Activated CD8-positive, alpha-beta T cell treated with anti-CD3 and anti-CD28 coated beads for 36 hours (primary cell): ENCODE results near the gene EML1. TPM values are rescaled to one million over a fixed set of nuclear protein-coding genes. Genes with fewer than 3 reads are reported as not detected.
"Not testable (repeated sequence)": the region's sequence is repeated elsewhere in the genome, so short reads cannot be mapped to it uniquely, and the experiment has no call there.

Source experiments
- ATAC-seq: fragments of 200-7000 bp; cut with Tn5 transposase; one replicate; pipeline ENCODE4 v1.10.0; 2021; ENCODE audit warnings: mild to moderate bottlenecking, moderate library complexity
- CTCF ChIA-PET: fragments of 350-600 bp; sonication (Branson Sonifier 250); formaldehyde crosslinking; loops from one replicate; lab custom pipeline; 2021; ENCODE audit warnings: antibody characterized with exemption; lab: Charles Lee
- POLR2A ChIA-PET: fragments of 350-600 bp; sonication (Branson Sonifier 250); formaldehyde crosslinking; loops from one replicate; lab custom pipeline; 2021; ENCODE audit warnings: antibody characterized with exemption; lab: Charles Lee
- DNase-seq: peaks from one replicate; pipeline ENCODE4 v3.0.0-alpha.2; 2020
- H3K27ac Mint-ChIP-seq: one replicate; pipeline ENCODE4 v1.8.0; 2021; ENCODE audit warnings: mild to moderate bottlenecking, mixed read lengths
- H3K27me3 Mint-ChIP-seq: one replicate; pipeline ENCODE4 v1.8.0; 2021; ENCODE audit warnings: mixed read lengths
- H3K36me3 Mint-ChIP-seq: one replicate; pipeline ENCODE4 v1.8.0; 2021; ENCODE audit warnings: low read depth, mixed read lengths
- H3K4me1 Mint-ChIP-seq: one replicate; pipeline ENCODE4 v1.8.0; 2021; ENCODE audit warnings: low read depth, mixed read lengths
- H3K4me3 Mint-ChIP-seq: one replicate; pipeline ENCODE4 v1.8.0; 2021; ENCODE audit warnings: mild to moderate bottlenecking, moderate library complexity, mixed read lengths
- H3K9me3 Mint-ChIP-seq: one replicate; pipeline ENCODE4 v1.8.0; 2021; ENCODE audit warnings: mixed read lengths
- intact Hi-C: fragments of 100-400 bp; cut with micrococcal nuclease; formaldehyde crosslinking; loops from one replicate; pipeline ENCODE4 v1.10.0; 2022
- total RNA-seq, 2 experiments: library from RNA; stranded (reverse); gene quantifications; one replicate each; pipeline ENCODE4 v1.2.3, GENCODE V29; 2021
- TF ChIP-seq, protein P1 (sequence below): fragments of 200-600 bp; IDR thresholded peaks from one replicate; pipeline ENCODE4 v1.8.0; 2022; ENCODE audit warnings: antibody characterized with exemption, mild to moderate bottlenecking

Gene EML1
- total RNA-seq, 2 experiments from 2014 or later, result 0.56 to 0.70 TPM

DNA sequence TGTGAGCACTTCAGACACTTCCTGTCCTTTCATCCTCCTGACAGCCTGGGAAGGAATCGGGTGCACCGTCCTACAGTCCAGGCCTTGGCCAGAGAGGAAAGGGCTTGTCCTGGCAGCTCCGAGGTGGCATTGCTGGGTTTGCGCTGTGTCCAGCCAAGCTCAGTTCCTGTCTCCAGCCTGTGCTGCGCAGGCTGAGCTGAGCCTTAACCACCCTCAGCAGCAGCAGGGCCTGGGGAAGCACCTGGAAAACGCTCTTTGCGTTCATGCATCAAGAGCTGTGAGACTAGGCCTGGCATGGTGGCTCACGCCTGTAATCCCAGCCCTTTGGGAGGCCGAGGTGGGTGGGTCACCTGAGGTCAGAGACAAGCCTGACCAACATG, 33.7 kb upstream of the EML1 start:
- H3K36me3 Mint-ChIP-seq, result no peaks in the 10 kb centered on the region
- ChIA-PET CTCF (no interaction called here), POLR2A (no interaction called here)
- no peak for DNase-seq
- TF ChIP-seq, protein P1, sequence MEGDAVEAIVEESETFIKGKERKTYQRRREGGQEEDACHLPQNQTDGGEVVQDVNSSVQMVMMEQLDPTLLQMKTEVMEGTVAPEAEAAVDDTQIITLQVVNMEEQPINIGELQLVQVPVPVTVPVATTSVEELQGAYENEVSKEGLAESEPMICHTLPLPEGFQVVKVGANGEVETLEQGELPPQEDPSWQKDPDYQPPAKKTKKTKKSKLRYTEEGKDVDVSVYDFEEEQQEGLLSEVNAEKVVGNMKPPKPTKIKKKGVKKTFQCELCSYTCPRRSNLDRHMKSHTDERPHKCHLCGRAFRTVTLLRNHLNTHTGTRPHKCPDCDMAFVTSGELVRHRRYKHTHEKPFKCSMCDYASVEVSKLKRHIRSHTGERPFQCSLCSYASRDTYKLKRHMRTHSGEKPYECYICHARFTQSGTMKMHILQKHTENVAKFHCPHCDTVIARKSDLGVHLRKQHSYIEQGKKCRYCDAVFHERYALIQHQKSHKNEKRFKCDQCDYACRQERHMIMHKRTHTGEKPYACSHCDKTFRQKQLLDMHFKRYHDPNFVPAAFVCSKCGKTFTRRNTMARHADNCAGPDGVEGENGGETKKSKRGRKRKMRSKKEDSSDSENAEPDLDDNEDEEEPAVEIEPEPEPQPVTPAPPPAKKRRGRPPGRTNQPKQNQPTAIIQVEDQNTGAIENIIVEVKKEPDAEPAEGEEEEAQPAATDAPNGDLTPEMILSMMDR, result no peak
- intact Hi-C loops, result no loop called here
- H3K4me1 Mint-ChIP-seq, result no peaks in the 10 kb centered on the region
- no peaks in the 10 kb centered on the region for H3K9me3 Mint-ChIP-seq
- ATAC-seq, result no peak
- H3K4me3 Mint-ChIP-seq, result no peak overlapping the region
- peaks cover 6% of the 10 kb centered on the region for H3K27me3 Mint-ChIP-seq
- no peak overlapping the region for H3K27ac Mint-ChIP-seq

- ATAC-seq, result no peak
- POLR2A ChIA-PET, result no interaction called here
Observed at GRCh38 chr14:99760817-99761216, 32.4 kb upstream of the EML1 start.

DNA sequence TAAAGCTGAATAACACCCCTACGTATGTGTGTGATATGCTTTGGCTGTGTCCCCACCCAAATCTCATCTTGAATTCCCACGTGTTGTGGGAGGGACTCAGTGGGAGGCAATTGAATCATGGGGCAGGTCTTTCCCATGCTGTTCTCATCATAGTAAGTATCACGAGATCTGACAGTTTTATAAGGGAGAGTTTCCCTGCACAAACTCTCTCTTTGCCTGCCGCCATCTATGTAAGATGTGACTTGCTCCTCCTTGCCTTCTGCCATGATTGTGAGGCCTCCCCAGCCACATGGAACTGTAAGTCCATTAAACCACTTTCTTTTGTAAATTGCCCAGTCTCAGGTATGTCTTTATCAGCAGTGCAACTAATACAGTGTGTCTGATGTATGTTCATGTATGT, 30.3 kb upstream of the EML1 start:
- H3K4me1 Mint-ChIP-seq, H3K36me3 Mint-ChIP-seq, DNase-seq, POLR2A ChIA-PET, H3K27me3 Mint-ChIP-seq, ATAC-seq, CTCF ChIA-PET, H3K27ac Mint-ChIP-seq, intact Hi-C loops, H3K4me3 Mint-ChIP-seq, H3K9me3 Mint-ChIP-seq: not testable (repeated sequence)

More at GRCh38 chr14:99760817-99761216, 32.4 kb upstream of the EML1 start:
- no peaks in the 10 kb centered on the region for H3K9me3 Mint-ChIP-seq
- no peak for DNase-seq
- TF ChIP-seq, protein P1, result no peak
- no peaks in the 10 kb centered on the region for H3K36me3 Mint-ChIP-seq
- intact Hi-C loops, result no loop called here
- no peak overlapping the region for H3K27ac Mint-ChIP-seq
- peaks cover 4% of the 10 kb centered on the region for H3K27me3 Mint-ChIP-seq
- no peak overlapping the region for H3K4me3 Mint-ChIP-seq
- CTCF ChIA-PET, result interaction anchor here (1.1 kb wide), 1 partner anchor 185 kb away, joined by 3 read pairs; no protein-coding TSS in a partner anchor
- no peaks in the 10 kb centered on the region for H3K4me1 Mint-ChIP-seq

DNA sequence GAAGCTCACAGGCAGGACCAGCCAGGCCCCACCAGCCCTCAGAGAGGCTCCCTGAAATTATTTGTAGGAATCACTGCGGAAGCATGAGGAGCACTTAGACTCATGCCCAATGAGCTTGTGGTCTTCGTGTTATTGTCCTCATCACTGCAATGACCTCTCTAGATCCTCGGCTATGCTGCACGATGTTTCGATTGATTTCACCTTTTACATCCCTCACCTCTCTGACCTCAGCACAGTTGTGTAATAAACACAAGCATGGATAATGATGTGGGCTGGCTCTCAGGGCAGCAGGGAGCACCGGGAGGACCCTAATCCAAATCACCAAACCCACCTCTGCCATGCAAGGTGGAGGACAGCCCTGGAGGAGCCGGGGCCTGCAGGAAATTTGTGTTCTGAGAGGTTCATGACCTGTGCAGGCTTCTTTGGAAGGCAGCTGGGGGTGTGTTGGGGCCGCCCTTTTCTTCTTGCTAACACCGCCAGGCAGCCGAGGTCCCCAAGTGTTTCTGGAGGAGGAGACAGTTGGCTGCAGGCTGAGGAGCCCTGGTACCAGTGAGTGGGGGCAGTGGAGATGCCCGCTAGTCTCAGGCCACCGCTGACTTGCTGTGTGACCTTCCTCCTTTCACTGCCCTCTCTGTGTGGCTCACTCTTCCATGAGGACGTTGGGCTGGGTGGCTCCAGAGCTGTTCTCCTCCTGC, 29.5 kb upstream of the EML1 start:
- POLR2A ChIA-PET, result no interaction called here
- Mint-ChIP-seq H3K27me3 (peaks cover 1% of the 10 kb centered on the region), H3K27ac (no peak overlapping the region), H3K36me3 (no peaks in the 10 kb centered on the region), H3K4me3 (no peak overlapping the region), H3K4me1 (no peaks in the 10 kb centered on the region), H3K9me3 (no peaks in the 10 kb centered on the region)
- intact Hi-C loops, result no loop called here
- CTCF ChIA-PET, result no interaction called here
- no peak for ATAC-seq
- DNase-seq, result no peak
- TF ChIP-seq, protein P1, result no peak

DNA sequence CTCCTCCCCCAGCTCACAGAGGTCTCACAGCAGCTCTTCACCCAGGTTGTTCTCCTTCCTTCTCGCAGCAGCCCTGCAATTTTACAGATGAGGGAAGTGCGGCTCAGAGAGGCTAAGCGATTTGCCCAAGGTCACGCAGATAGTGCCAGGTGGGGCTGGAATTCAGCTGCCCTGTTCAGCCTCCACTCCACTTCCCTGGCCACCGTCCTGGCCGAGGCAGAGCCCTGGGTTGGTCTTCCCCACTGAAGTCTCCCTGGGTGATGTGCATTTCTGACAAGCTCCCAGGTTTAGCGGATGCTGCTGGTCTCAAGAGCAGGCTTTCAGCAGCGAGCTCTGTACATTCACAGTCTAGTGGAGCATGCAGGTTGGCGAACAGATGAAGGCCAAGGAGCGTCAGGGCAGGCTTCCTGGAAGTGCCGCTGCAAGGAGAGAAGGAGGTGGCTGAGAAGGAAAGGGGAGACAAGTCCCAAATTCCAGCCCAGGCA, 28.9 kb upstream of the EML1 start:
- Mint-ChIP-seq H3K9me3 (no peaks in the 10 kb centered on the region), H3K27ac (no peak overlapping the region), H3K4me1 (no peaks in the 10 kb centered on the region), H3K4me3 (no peak overlapping the region), H3K36me3 (no peaks in the 10 kb centered on the region), H3K27me3 (peaks cover 1% of the 10 kb centered on the region)
- intact Hi-C loops, result no loop called here
- ChIA-PET POLR2A (no interaction called here), CTCF (no interaction called here)
- DNase-seq, result no peak
- TF ChIP-seq, protein P1, result no peak
- ATAC-seq, result no peak
